Activated CD8-positive, alpha-beta memory T cell treated with anti-CD3 and anti-CD28 coated beads, Interleukin-2, amount 50 U/mL, for 1 hour (primary cell): ENCODE data around the gene NCKAP5.

ENCODE experiments used
- DNase-seq: peaks from one replicate; pipeline ENCODE4 v3.0.0-alpha.2; 2020; ENCODE audit errors: extremely low read depth

Gene NCKAP5

DNA sequence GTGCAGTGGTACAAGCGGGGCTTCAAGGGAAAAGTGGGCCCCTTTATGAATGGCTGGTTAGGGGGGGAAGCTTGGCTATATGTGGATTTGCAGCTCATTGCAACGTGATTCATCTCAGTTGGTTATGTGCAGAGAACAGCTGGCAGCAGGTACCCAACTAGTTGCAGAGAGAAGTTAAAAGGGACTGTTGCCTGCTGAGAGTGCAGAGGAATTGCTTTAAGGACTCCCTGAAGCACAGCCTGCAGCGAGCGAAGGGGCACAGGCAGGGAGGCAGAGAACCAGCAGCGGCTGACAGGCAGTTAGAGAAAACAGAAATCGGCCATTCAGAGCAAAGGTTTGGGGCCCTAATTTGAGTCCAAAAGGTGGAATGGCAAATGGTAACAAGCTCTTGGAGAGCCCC is 620.1 kb downstream of the NCKAP5 start:
- DNase-seq, result no peak

DNA sequence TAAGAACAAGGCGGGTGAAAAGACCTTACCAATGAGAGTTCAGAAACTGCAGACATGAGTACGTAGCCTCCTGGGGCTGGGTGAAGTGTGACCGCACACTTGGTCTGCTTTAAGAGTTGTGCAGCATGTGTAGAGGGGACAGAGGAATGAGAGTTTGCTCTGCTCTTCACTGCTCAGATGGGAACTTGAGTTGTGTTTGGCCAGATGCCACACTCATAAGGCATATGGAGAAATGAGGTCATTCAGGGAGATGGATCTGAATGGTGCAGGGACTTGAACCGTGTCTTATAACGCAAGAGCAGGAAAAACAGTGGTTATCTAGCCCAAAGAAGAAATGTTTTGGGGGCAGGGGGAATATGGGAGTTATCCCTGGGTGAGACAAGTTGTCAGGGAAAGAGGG is 624.4 kb downstream of the NCKAP5 start:
- DNase-seq, result no peak

DNA sequence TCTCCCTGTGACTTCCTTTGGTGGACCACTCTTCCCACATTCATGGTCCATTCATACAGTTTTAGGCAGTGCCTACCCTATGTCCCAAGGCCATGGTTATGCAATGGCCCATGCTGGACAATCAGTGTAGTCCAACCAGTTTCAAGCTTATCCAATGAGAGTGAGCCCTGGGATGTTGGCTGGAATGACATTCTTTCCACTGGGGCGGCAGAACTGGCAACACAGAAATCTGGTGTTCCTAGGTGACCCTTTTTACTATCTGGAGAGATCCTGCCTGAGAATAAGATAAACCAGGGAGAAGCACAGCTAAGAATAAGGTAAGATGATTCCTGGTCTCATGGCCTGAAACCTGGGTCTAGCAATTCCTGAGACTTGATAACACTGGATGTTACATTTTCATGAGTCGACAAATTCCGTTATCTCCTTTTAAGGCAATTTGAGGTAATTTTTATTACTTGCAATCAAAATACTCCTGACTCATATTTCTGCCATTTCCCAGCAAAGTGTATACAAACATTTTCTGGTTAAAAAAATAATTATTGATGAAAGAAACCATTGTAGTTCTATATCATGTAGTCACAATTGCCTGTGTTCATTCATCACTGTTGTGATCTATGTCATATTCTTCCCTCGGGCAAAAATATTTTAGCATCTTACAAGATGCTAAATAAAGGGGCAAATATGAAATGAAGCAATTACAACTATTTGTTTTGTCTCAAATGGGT is 626.8 kb downstream of the NCKAP5 start:
- DNase-seq, result no peak

DNA sequence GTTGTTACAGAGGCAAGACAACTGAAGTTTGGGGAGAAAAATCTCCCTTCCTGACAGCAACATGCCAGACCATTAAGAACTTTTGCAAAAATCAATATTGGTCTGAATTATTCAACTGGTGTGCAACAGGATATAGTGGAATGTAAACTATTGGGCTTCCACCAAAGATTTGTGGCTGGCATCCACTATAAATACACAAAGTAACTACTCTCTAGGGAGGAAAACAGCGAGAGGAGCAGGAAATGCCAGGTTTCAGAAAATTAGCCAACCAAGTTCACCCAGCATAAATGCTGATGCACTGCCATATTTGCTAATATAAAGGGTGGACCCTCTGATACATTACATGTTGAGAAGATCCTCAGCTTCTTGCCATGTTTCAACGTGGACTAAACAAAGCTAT is 630.6 kb downstream of the NCKAP5 start:
- no peak for DNase-seq

DNA sequence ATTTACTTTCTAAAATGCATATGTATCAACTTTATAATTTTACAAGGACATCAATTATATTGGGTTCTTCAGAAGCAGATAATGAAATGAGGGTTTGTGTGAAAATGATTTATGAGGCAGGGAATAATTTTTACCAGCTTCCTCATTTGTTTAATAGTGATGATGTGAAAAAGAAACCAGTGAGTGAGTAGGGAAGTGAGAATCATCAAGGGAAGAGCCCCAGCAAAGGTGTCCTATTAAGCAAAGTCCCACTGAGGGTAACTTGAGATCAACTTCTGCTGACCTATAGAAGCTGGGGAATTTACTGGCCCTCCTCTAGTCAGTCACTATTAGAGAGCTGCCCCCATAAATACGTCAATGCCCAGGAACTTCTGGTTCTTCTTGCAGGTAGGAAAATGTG is 631.5 kb downstream of the NCKAP5 start:
- no peak for DNase-seq

DNA sequence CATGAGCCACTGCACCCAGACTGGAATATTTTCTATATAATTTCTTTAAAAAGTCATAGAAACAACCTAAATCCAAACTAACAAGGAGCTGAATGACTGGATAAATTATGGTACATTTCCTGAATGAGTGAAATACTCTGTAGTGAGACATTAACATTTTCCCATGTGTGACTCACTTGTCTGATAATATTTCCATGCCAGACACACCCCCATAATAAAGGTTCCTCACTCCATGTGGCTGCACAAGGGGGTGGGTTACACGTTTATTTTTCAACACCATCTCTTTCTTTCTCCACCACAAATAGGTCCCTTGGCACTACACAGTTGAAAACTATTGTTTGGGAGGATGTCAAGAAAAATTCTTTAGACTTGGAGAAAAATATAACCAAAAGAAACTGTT is 632.0 kb downstream of the NCKAP5 start:
- DNase-seq, result no peak

DNA sequence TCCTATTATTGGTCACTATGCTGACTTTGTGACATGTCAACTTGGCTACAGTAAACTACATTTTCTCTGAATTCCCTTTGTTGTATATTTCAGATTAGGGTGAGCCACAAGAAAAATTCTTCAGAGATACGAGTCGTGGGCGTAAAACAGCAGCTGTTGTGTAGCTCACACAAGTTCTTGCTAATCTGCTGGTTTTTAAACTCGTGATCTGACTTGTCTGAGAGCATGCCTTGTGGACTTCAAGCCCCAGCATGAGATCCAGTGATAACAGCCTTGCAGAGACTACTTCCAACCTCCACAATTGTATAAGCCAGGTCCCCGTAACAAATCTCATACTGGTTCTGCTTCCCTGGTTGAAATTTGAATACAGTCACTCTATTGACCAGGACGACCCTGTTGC is 638.5 kb downstream of the NCKAP5 start:
- no peak for DNase-seq

DNA sequence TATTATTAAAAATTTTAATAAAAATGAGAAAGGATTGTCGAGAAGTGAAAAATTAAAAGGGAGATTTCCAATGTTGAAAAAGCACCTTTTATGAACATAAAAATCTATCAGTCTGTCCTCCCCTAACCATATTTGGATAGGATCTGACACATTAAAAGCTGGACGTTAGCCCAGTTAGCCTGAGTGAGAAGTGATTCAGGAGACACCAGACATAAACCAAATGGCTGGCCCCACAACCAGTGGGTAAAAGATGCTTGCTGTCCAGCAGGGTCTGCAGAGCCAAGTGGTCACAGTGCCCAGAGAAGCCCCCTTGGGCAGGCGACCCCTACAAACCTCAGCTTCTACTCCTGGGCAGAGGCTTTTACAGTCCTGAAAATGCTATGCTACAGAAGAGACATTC is 644.5 kb downstream of the NCKAP5 start:
- no peak for DNase-seq

DNA sequence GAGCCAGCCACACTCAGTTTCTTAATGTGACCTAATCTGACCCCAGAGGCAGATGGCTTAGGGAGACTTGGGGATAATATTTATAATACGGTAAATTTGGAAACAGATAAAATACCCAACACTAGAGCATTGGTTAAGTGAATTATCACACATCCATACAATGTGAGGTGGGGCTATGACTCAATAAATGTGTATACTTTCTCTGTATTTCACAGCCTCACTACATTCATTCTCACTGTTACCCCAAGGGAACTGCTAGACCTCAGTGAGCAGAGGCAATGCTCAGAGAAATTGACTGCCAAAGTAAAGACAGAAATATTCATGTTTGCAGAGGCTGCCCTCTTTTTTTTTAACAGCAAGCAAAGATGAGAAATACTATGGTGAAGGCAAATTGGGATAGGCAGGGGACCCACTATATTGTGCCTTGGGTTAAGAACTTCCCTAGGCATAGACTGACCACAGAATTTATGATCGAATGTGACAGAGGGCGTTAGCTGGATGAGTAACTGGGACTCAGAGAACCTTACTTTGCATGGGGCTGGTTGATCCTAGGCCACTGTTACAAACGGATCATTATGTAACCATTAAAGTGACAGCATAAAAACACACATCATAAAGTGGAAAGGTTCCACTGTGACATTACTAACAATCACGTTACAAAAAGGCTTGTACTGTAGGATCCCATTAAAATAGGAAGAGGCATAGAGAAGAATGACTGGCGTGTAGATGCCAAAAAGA is 652.3 kb downstream of the NCKAP5 start:
- no peak for DNase-seq

DNA sequence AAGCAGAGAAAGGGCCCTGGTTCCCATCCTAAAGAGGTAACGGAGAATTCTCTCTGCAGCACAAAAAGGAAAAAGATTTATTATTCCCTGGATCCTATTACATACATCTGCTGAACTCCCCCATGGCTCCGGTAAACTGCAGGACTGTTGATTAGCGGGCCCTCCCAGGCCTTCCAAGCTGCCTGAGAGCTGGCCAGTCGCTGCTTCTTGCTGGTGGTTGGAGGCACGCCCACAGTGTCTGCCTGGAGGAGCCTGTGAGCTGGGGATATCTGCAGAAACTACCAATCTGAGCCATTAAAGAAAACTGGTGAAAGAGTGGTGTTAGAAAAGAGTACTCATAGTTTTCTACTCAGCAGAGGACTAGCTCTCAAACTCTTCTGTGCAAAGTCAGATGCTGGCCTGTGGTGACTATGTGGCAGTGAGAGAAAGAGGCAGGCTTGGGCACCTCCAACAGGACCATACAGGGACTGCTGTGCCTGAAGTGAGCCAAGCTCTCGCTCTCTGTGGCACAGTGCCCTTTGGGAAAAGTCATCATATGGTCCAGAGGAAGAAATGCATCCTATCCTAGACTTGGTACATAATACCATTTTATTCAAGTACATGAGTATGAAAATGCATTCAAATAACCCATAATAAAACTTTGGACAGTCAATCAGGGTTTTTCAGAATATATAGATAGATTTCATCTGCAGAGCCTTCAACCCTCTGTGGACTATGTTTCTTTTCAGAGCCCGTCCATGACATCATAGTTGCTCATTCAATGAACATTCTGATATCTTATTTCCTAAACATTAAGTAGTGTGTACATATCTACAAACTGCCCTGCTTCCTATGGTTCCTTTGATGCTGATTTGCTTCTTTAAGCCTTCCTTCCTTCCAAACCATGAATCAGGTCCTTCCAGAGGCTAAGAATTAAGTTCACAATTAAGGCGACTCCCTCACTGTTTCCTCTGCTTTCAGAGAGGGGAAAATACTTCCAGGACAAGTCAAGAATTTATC is 656.2 kb downstream of the NCKAP5 start:
- DNase-seq, result no peak

DNA sequence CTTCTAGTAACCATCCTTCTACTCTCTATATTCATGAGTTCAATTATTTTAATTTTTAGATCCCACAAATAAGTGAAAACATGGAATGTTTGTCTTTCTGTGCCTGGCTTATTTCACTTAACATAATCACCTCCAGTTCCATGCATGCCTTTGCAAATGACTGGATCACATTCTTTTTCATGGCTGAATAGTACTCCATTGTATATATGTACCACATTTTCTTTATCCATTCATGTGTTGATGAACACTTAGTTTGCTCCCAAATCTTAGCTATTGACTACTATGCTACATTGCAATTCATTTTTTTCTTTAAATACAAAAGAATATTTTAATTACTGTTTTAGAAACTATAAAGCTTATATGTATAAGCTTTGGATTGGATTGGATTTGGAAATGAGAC is 657.8 kb downstream of the NCKAP5 start:
- no peak for DNase-seq

DNA sequence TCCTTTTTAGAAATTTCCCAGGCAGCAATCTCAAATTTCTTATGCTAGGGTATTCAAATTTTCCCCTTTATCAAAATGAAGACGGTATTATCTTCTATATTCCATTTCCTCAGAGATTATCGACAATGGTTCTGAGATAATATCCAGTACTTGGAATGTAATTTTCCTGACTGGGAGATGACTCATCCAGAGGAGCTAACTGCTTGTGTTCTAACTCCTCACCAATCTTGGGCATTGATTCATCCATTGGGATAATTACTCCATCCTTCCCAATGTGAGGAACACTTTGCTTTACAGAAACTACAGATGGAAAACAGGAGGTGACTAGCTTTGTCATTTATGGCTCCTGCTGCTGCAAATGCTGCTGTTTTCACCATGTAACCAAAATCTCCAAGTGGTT is 658.8 kb downstream of the NCKAP5 start:
- DNase-seq, result no peak

DNA sequence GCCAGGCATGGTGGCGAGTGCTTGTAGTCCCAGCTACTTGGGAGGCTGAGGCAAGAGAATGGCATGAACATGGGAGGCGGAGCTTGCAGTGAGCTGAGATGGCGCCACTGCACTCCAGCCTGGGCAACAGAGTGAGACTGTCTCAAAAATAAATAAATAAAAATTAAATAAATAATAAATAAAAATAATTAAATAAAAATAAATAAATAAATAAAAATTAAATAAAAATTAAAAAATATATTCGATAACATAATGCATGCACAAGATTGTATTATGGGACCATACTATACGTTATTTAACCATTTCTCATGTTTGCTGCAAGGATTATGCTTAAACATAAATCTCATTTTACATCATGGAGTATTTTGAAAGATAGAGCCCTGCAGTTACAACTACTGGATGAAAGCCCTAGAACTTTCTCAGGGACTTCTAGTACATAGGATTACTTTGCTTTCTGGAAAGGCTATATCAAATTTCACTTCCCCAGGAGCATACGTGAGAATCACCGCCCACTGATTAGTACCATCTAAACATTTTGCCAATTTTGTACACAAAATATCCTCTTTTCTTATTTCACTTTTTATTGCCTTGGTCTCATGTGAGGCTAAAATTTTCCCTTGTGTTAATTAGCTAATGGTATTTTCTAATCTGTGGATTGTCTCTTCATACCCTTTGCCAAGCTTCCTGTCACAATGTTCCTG is 664.0 kb downstream of the NCKAP5 start:
- DNase-seq, result no peak

DNA sequence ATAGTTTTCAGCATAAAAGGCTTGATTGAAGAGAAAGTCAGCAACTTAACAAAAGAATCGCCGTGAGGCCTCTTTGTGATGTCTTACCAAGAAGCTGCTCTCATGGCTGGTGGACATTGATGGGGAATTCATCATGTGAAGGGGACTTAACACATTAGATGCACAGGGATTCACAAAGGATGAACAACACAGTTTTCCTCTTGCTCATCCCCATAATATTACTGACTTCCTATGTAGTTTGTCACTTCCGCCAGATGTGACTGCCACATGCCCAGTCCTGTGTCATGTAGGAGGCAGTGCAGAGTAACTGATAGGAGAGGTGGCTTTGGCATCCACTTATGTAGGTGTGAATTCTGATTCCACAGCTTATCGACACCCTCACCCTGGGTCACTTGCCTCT is 665.6 kb downstream of the NCKAP5 start:
- no peak for DNase-seq

DNA sequence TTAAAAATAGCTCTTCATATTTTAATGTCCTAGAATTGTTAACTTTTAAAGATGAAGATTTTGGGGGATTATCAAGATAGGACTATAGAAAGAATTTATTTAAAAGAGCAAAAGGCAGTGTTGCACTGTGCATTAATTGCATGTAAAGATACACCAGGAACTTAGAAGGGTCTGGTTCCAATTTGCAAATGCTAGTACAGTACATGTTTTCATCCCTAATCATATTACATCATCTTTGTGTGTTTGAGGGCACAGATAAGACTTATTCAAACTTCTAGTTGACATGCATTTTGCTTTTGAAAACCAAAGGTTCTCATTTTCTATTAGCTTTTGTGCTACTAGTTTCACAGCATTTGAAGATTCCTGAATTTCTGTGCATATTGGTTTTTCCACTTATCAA is 666.6 kb downstream of the NCKAP5 start:
- DNase-seq, result no peak

DNA sequence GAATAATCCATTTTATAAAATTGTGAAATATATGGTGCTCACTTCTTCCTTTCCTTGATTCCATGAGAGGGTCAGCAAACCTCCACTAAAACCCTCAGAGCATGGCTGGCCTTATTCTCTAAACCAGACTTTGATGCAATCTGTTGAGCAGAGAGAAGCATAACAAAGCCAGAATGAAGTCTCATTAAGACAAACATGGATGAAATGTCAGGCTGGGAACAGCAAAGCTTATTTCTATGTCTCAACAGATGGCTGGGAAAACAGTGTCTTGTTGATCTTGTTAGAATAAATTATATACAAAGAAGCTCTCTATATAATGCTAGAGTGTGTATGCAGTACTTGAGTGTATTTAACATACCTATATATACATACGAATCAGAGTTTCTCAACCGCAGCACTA is 671.2 kb downstream of the NCKAP5 start:
- DNase-seq, result no peak

DNA sequence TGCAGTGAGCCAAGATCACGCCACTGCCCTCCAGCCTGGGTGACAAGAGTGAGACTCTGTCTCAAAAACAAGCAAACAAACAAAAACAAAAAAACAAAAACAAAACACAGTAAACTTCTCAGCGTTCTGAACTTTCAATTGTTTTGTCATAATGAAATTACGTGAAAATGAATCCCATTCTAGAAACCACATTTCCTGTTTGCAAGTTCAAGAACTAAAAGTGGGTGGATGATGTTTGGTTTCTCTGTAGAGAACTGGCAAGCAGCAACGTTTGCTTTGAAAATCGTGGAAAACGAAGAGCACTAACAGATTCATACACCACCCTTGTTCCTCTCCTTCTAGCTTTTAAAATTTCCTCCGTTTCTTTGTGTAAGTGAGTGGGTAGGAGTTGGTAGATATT is 672.2 kb downstream of the NCKAP5 start:
- DNase-seq, result no peak

DNA sequence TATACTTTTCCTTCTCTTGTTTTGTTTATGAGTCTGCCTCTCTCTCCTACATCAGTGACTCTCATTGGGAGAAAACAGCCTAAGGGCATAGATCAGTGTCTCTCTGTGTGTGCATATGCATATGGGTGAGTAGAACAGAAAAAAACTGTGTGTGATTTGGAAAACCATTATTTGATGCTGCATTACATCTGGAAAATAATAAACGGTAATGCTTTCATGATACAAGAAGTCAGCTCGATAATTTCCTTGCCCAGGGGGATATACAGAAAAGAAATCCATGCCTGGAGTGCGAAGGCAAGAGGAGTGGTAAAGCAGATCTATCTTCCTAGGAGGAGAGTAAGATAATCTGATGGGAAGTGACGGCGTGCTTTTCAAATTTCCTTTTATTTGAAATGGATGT is 676.8 kb downstream of the NCKAP5 start:
- no peak for DNase-seq

DNA sequence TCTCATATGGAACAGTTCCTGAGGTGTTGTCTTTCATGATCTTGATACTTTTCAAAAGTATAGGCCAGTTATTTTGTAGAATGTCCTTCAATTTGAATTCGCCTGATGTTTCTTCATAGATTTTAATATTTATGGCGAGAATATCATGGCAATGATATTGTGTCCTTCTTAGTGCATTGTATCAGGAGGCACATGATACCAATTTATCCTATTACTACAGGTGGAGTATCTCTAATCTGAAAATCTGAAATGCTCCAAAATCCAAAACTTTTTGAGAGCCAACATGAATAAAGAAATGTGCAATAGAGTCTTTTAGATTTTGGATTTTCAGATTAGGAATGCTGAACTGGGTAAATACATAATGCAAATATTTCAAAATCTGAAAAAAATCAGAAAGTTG is 681.7 kb downstream of the NCKAP5 start:
- no peak for DNase-seq

DNA sequence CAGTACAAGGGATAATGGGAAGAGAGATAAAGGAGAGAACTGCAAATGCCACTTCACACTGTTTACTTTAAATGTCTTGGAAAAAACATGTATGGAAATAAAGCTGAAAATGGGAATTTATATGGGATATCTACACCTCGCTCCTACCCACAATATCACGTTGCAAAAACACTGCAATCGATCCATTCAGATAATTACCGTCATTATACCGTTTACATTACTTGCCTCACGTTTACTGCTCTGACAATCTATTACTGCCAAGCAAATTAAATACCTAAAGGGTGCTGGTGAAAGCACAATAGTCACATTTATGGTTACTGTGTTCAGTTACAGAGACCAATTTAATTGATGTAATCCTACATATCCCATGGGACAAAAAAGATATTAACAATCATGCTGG is 683.6 kb downstream of the NCKAP5 start:
- DNase-seq, result no peak

DNA sequence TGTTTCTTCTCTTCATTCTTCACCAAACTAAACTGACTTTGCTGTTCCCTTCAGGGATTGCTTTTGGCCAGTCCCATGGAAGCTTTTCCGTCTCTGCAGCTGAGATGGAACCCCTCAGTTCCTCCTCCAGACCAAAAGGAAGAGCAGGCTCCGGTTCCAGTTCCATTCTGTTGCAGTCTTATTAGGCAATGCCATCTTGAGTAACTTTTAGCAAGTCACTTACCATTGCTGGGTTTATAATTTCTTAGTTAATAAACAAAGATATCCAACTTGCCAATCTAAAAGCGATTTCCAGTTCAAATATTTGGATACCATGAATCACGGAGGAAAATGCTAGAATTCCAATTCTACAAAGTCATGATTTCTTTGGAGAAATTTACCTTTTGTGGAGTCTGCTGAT is 684.0 kb downstream of the NCKAP5 start:
- DNase-seq, result no peak

DNA sequence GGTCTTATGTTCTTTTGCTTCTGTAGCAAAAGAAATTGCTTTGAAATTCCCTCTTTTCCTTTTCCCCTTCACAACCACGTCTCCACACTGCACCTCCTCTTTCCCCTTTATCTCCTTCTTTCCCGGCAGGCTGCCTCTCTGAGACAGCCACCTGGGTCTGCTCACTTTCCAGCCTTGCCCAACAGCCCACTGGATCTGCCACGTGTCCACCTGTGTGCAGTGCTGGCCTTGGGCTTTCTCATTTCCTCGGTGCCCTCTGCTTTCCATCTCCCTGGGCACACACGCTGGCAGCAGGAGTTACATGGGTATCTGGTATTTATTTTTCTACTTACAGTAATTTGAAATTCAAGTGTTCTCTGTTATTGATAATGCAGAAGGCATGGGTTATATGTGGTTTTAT is 684.8 kb downstream of the NCKAP5 start:
- DNase-seq, result no peak
